ENCODE results near the gene TTLL4. TPM values are rescaled to one million over a fixed set of nuclear protein-coding genes. Genes with fewer than 3 reads are reported as not detected.

Gene TTLL4
- total and polyA plus RNA-seq, 4 donors, result 18.6 to 30.5 (median 22.3) TPM

DNA sequence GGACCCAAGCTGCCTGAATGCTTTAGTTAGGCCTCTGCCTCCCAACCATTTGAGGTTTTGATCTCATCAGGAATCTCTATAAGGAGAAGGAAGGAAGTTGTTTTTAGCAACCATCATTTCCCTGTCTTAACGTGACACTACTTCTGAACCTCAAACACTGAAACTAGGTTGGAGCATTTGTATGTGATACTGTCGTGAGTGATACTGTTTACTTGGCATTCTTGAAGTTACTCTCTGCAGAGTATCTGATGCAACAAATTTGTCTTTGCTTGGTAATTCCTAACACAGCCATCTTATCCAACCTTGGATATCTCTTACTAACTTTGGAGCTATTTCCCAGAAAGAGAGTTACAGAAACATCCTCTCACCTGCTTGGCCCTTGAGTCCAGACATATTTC lies 22.1 kb downstream of the TTLL4 start:
- H3K4me1 ChIP-seq (ENCODE audit: control insufficient read depth in 5 of 5, insufficient read depth in 5 of 5, low read length in 5 of 5), result peaks cover 0 to 6% (median 4%) of the 10 kb centered on the region in 5 donors
- TF ChIP-seq, protein P1, sequence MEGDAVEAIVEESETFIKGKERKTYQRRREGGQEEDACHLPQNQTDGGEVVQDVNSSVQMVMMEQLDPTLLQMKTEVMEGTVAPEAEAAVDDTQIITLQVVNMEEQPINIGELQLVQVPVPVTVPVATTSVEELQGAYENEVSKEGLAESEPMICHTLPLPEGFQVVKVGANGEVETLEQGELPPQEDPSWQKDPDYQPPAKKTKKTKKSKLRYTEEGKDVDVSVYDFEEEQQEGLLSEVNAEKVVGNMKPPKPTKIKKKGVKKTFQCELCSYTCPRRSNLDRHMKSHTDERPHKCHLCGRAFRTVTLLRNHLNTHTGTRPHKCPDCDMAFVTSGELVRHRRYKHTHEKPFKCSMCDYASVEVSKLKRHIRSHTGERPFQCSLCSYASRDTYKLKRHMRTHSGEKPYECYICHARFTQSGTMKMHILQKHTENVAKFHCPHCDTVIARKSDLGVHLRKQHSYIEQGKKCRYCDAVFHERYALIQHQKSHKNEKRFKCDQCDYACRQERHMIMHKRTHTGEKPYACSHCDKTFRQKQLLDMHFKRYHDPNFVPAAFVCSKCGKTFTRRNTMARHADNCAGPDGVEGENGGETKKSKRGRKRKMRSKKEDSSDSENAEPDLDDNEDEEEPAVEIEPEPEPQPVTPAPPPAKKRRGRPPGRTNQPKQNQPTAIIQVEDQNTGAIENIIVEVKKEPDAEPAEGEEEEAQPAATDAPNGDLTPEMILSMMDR (IDR thresholded peaks at IDR 0.05; ENCODE audit: control extremely low read depth, extremely low read depth), result no peak
- no peaks in the 10 kb centered on the region for H3K27me3 ChIP-seq (ENCODE audit: control insufficient read depth in 3 of 3, insufficient read depth in 3 of 3, low read length in 2 of 3)
- no peak overlapping the region for H3K4me3 ChIP-seq
- H3K9ac ChIP-seq (ENCODE audit: insufficient read depth in 1 of 2, low read length in 2 of 2), result no peak overlapping the region
- no peak for DNase-seq
- no peaks in the 10 kb centered on the region for H3K9me3 ChIP-seq (ENCODE audit: control insufficient read depth in 4 of 4, insufficient read depth in 3 of 4, low read length in 3 of 4)
- ATAC-seq (ENCODE audit: insufficient read depth, low FRiP score), result no peak
- H3K27ac ChIP-seq (ENCODE audit: low read depth in 1 of 2, low read length in 1 of 2), result peak overlapping the region in 1 of 2 donors; percentile 60
- whole genome bisulfite sequencing, 2 donors, result 25 to 30% methylated on average over 2 of the region's 2 CpGs
- peaks cover 0 to 8% (median 2%) of the 10 kb centered on the region in 4 donors for H3K36me3 ChIP-seq (ENCODE audit: control insufficient read depth in 4 of 4, insufficient read depth in 4 of 4, low read length in 4 of 4)

DNA sequence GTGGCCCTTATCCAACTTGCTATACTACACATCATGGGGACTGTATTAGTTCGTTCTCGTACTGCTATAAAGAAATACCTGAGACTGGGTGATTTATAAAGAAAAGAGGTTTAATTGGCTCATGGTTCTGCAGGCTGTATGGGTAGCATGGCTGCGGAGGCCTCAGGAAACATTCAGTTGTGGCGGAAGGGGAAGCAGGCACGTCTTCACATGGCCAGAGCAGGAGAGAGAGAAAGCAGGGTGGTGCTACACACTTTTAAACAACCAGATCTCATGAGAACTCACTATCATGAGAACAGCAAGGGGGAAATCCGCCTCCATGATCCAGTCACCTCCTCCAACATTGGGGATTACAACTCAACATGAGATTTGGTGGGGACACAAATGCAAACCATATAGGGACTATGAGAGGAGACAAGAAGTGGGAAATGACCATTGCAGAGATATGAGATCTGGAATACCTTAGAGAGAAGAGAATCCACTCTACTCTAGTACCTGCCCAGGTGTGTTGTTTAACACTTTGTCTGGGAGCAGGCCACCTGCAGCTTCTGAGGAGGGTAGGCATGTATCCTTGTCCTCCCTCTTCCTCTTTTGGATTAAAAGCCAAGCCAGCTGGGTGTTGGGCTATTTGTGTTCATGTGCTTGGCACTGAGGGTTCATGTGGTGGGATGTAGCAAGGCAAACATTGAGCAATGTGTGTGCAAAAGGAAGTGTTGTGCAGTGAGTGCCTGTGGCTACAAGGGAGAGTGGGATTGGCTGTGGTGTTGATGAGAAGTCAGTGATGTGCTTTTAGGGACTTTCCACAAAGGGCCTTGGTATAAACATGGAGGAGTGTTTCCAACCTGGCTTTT lies 22.8 kb downstream of the TTLL4 start:
- no peak overlapping the region for H3K27ac ChIP-seq (ENCODE audit: low read depth in 1 of 2, low read length in 1 of 2)
- no peaks in the 10 kb centered on the region for H3K27me3 ChIP-seq (ENCODE audit: control insufficient read depth in 3 of 3, insufficient read depth in 3 of 3, low read length in 2 of 3)
- no peak overlapping the region for H3K4me3 ChIP-seq
- WGBS, 2 donors, result 70 to 74% methylated on average over 6 of the region's 6 CpGs
- peaks cover 0 to 6% (median 4%) of the 10 kb centered on the region in 5 donors for H3K4me1 ChIP-seq (ENCODE audit: control insufficient read depth in 5 of 5, insufficient read depth in 5 of 5, low read length in 5 of 5)
- no peaks in the 10 kb centered on the region for H3K9me3 ChIP-seq (ENCODE audit: control insufficient read depth in 4 of 4, insufficient read depth in 3 of 4, low read length in 3 of 4)
- DNase-seq (no peak), ATAC-seq (ENCODE audit: insufficient read depth, low FRiP score) (peak; percentile 69)
- no peak overlapping the region for H3K9ac ChIP-seq (ENCODE audit: insufficient read depth in 1 of 2, low read length in 2 of 2)
- TF ChIP-seq, protein P1 (IDR thresholded peaks at IDR 0.05; ENCODE audit: control extremely low read depth, extremely low read depth), result no peak
- H3K36me3 ChIP-seq (ENCODE audit: control insufficient read depth in 4 of 4, insufficient read depth in 4 of 4, low read length in 4 of 4), result peaks cover 0 to 9% (median 6%) of the 10 kb centered on the region in 4 donors

DNA sequence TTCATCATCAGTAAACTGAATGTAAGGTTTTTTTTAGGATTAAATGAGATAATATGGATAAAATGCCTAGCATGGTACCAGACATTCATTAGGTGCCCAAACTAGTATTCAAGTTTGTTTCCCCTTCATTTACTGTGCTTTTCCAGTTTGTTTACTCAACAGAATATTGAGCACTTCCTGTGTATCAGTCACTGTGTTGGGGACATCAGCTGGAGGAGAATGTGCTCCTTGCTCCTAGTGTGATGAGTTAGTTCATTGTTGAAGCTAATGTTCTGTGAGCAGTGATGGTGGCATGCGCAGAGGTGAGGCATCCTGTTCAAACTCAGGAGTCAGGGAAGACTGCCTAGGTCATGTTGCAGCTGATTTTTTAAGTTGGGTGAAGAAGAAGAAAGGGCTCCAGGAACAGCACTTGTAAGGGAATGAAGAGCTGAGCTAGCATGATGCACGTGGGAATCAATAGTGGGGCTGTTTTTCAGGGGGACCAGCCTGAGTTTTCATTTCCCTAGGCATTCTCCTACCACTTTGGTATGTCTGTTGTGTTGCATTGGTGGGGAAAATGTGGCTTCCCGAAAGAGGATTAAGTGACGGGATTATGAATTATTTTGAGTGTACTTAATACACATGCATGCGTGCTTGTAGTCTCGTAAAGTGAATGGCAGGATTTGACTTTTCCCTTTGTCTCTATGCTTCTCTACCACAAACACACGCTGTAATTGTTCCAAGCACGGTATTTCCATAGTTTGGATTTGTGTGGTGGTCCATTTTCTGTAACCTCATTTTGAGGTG lies 23.7 kb downstream of the TTLL4 start:
- Histone ChIP-seq H3K27me3 (ENCODE audit: control insufficient read depth in 3 of 3, insufficient read depth in 3 of 3, low read length in 2 of 3) (no peaks in the 10 kb centered on the region), H3K9ac (ENCODE audit: insufficient read depth in 1 of 2, low read length in 2 of 2) (no peak overlapping the region), H3K27ac (ENCODE audit: low read depth in 1 of 2, low read length in 1 of 2) (no peak overlapping the region), H3K36me3 (ENCODE audit: control insufficient read depth in 4 of 4, insufficient read depth in 4 of 4, low read length in 4 of 4) (peaks cover 6 to 15% (median 9%) of the 10 kb centered on the region in 4 donors), H3K4me3 (no peak overlapping the region), H3K9me3 (ENCODE audit: control insufficient read depth in 4 of 4, insufficient read depth in 3 of 4, low read length in 3 of 4) (no peaks in the 10 kb centered on the region), H3K4me1 (ENCODE audit: control insufficient read depth in 5 of 5, insufficient read depth in 5 of 5, low read length in 5 of 5) (peaks cover 0 to 6% (median 4%) of the 10 kb centered on the region in 5 donors)
- DNase-seq, result no peak
- TF ChIP-seq, protein P1 (IDR thresholded peaks at IDR 0.05; ENCODE audit: control extremely low read depth, extremely low read depth), result no peak
- 96 to 97% methylated on average over 8 of the region's 8 CpGs for WGBS, 2 donors
- ATAC-seq (ENCODE audit: insufficient read depth, low FRiP score), result no peak
